Heart left ventricle (tissue), 16 donors: ENCODE data around the gene ATP2B2. TPM values are rescaled to one million over a fixed set of nuclear protein-coding genes. Genes with fewer than 3 reads are reported as not detected.

Experiments used
- ATAC-seq, 4 donors: fragments of 200-7000 bp; cut with Tn5 transposase; one replicate each; pipeline ENCODE4 v1.9.1; 2020 to 2022; ENCODE audit warnings: moderate library complexity in 4 of 4, mild to moderate bottlenecking in 3 of 4, moderate number of reproducible peaks in 1 of 4
- DNase-seq, 5 donors: peaks; one replicate each; pipeline ENCODE4 v3.0.0-alpha.2; 2020
- H3K27ac ChIP-seq, 12 donors: fragments of 200-600 bp; sonication (generic) in 4 of 12; one replicate each; pipeline versions ENCODE4 v1.5.0 to v1.8.0; 2016 to 2022; ENCODE audit warnings: mild to moderate bottlenecking in 2 of 12
- H3K27me3 ChIP-seq, 9 donors: fragments of 200-600 bp; sonication (generic) in 2 of 9; one replicate each; pipeline versions ENCODE4 v1.5.1 to v1.8.0; 2016 to 2022; ENCODE audit warnings: mild to moderate bottlenecking in 3 of 9
- H3K36me3 ChIP-seq, 9 donors: fragments of 200-600 bp; sonication (generic) in 2 of 9; one replicate each; pipeline versions ENCODE4 v1.5.0 to v1.8.0; 2018 to 2022; ENCODE audit warnings: mild to moderate bottlenecking in 2 of 9
- H3K4me1 ChIP-seq, 12 donors: fragments of 200-600 bp; sonication (generic) in 4 of 12; one replicate each; pipeline versions ENCODE4 v1.5.0 to v1.8.0; 2016 to 2022; ENCODE audit warnings: mild to moderate bottlenecking in 3 of 12
- H3K4me3 ChIP-seq, 12 donors: fragments of 200-600 bp; sonication (generic) in 4 of 12; one replicate each; pipeline versions ENCODE4 v1.5.0 to v1.8.0; 2017 to 2022; ENCODE audit warnings: mild to moderate bottlenecking in 9 of 12, moderate library complexity in 4 of 12
- H3K9me3 ChIP-seq, 12 donors: fragments of 200-600 bp; sonication (generic) in 4 of 12; one replicate each; pipeline versions ENCODE4 v1.5.0 to v1.8.0; 2016 to 2022; ENCODE audit warnings: mild to moderate bottlenecking in 1 of 12
- CTCF ChIP-seq, 12 donors: fragments of 200-600 bp; sonication (generic) in 4 of 12; IDR thresholded peaks; one replicate each; pipeline versions ENCODE4 v1.5.0 to v1.8.0; 2018 to 2022; ENCODE audit warnings: antibody characterized with exemption in 12 of 12, mild to moderate bottlenecking in 5 of 12
- POLR2A ChIP-seq, 2 donors: fragments of 450-650 bp; IDR thresholded peaks; one replicate each; pipeline ENCODE4 v1.6.1; 2017; ENCODE audit warnings: antibody characterized with exemption in 2 of 2, mild to moderate bottlenecking in 2 of 2, moderate library complexity in 2 of 2
- WGBS, 4 donors: extraction: QIAGEN DNeasy Blood & Tissue Kit in 2 of 4; methylation state at CpG; one replicate each; pipeline versions ENCODE4 v1.1.5 to v1.1.7; 2013 to 2018; 5-methylcytosine and 5-hydroxymethylcytosine counted together
- intact Hi-C, 10 donors: fragments of 100-400 bp; cut with DNase I; formaldehyde crosslinking; loops; one replicate each; pipeline versions ENCODE4 v1.11.1 to v1.14.2; 2022
- polyA plus RNA-seq, 2 donors: library from polyadenylated mRNA; stranded (reverse); fragments of 200-250 nt; gene quantifications; one replicate each; pipeline ENCODE4 v1.2.3, GENCODE V29; 2013
- total RNA-seq, 9 donors: library from RNA; depleted of rRNA in 2 of 9; stranded (reverse); fragments of >200 nt in 2 of 9; fragmentation: NEBNext Ultra II Directional in 3 of 9; extraction: Animal tissue kit (Norgen Biotek cat#: 25700) in 3 of 9; gene quantifications; one replicate each; pipeline versions ENCODE4 v1.1.0 to v1.2.4, GENCODE V29; 2016 to 2023
- donor health status: ischemic (EF 13 %, LVEDD 7.1; RV severe dilation, severe dysfunction).
- donor health status: healthy with polysubstance abuse.
- donor health status: DM: no; HTN: yes; CAD: no.
- donor health status: DM: no; HTN: no; CAD: no.
- donor health status: ischemic (EF 25% LVEDD 6.9; RV normal size, moderate dysfunction).
- donor health status: ischemic (EF 25% LVEDD 5.7; RV mildly dilated, moderate dysfunction).
- donor health status: healthy.
- donor health status: DM: yes; HTN: yes; CAD: no.
- donor health status: ischemic (EF 35%, LVEDD 5.7; RV mildly dilated, moderate dysfunction).
- donor health status: nonischemic (EF 11% LVEDD 7.7; RV severe dilation, severe dysfunction).
- donor health status: DM: yes; HTN: yes; CAD: no.
- donor health status: PGD.
- donor health status: ischemic (EF 29% LVEDD 5.4; RV normal size, mild dysfunction).
- donor health status: nonischemic (EF 23%, LVEDD 6.1; RV moderate dilation, normal function).

The ATP2B2 gene
- total and polyA plus RNA-seq, 11 donors, result 0.01 to 0.35 (median 0.12) TPM; not detected in 3

- Histone ChIP-seq H3K4me1 (no peaks in the 10 kb centered on the region), H3K27ac (no peak overlapping the region), H3K4me3 (no peak overlapping the region), H3K9me3 (no peaks in the 10 kb centered on the region), H3K36me3 (no peaks in the 10 kb centered on the region), H3K27me3 (peaks cover 0 to 34% (median 0%) of the 10 kb centered on the region in 9 donors)
- ATAC-seq (no peak), DNase-seq (no peak)
- 54 to 66% (median 58%) methylated on average over 7 of the region's 7 CpGs for WGBS, 4 donors
- intact Hi-C loops, result no loop called here
- TF ChIP-seq CTCF (IDR thresholded peaks at IDR 0.05), result no peak
- no peak for TF ChIP-seq POLR2A (IDR thresholded peaks at IDR 0.05)
These were observed 51.8 kb downstream of the ATP2B2 start for GRCh38 chr3:10453431-10454163.

- Histone ChIP-seq H3K36me3 (no peaks in the 10 kb centered on the region), H3K9me3 (no peaks in the 10 kb centered on the region), H3K27ac (no peak overlapping the region), H3K4me3 (no peak overlapping the region), H3K27me3 (peaks cover 0 to 41% (median 3%) of the 10 kb centered on the region in 9 donors), H3K4me1 (no peaks in the 10 kb centered on the region)
- ATAC-seq (no peak), DNase-seq (no peak)
- TF ChIP-seq CTCF (IDR thresholded peaks at IDR 0.05), result no peak
- TF ChIP-seq POLR2A (IDR thresholded peaks at IDR 0.05), result no peak
- intact Hi-C loops, result no loop called here
- 50 to 54% (median 52%) methylated on average over 22 of the region's 22 CpGs for WGBS, 4 donors
These were observed 54.6 kb downstream of the ATP2B2 start for GRCh38 chr3:10450494-10451440.

GRCh38 chr3:10449436-10449835 is 56.0 kb downstream of the ATP2B2 start:
- WGBS, 4 donors, result 87 to 92% (median 88%) methylated on average over 10 to 18 of the region's 18 CpGs
- no peak overlapping the region for H3K27ac ChIP-seq
- no peaks in the 10 kb centered on the region for H3K36me3 ChIP-seq
- TF ChIP-seq CTCF (IDR thresholded peaks at IDR 0.05) (no peak), POLR2A (IDR thresholded peaks at IDR 0.05) (no peak)
- peaks cover 0 to 51% (median 6%) of the 10 kb centered on the region in 9 donors for H3K27me3 ChIP-seq
- H3K9me3 ChIP-seq, result no peaks in the 10 kb centered on the region
- no peak for DNase-seq
- H3K4me1 ChIP-seq, result no peaks in the 10 kb centered on the region
- H3K4me3 ChIP-seq, result no peak overlapping the region
- no peak for ATAC-seq
- intact Hi-C loops, result no loop called here

- Histone ChIP-seq H3K27me3 (peaks cover 0 to 51% (median 7%) of the 10 kb centered on the region in 9 donors), H3K4me1 (no peaks in the 10 kb centered on the region), H3K27ac (no peak overlapping the region), H3K36me3 (no peaks in the 10 kb centered on the region), H3K9me3 (no peaks in the 10 kb centered on the region), H3K4me3 (no peak overlapping the region)
- DNase-seq (no peak), ATAC-seq (no peak)
- TF ChIP-seq CTCF (IDR thresholded peaks at IDR 0.05) (no peak), POLR2A (IDR thresholded peaks at IDR 0.05) (no peak)
- WGBS, 4 donors, result 83 to 95% (median 84%) methylated on average over 3 of the region's 3 CpGs
- intact Hi-C loops, result no loop called here
These were observed 56.8 kb downstream of the ATP2B2 start for GRCh38 chr3:10448544-10448943.
